GM12873 (cell line): ENCODE results near the gene PC.

Source experiments
- CTCF ChIP-seq: IDR thresholded peaks from 2 replicates; pipeline ENCODE4 v1.5.1; 2012; ENCODE audit warnings: low read depth, mild to moderate bottlenecking, moderate library complexity, low read length, control low read depth; ENCODE audit not compliant: insufficient read depth; ENCODE audit errors: missing control alignments

PC gene

GRCh38 chr11:66999555-66999954, 41.4 kb upstream of the PC start:
- no peak for TF ChIP-seq CTCF

- TF ChIP-seq CTCF, result no peak
Observed at GRCh38 chr11:66996609-66997273, 38.6 kb upstream of the PC start.

GRCh38 chr11:66992041-66992440, 33.9 kb upstream of the PC start:
- TF ChIP-seq CTCF, result no peak

GRCh38 chr11:66987924-66988637, 29.9 kb upstream of the PC start:
- TF ChIP-seq CTCF, result no peak

GRCh38 chr11:66987158-66987620, 29.0 kb upstream of the PC start:
- no peak for TF ChIP-seq CTCF

GRCh38 chr11:66986178-66986545, 28.0 kb upstream of the PC start:
- no peak for TF ChIP-seq CTCF

GRCh38 chr11:66985508-66986177, 27.5 kb upstream of the PC start:
- TF ChIP-seq CTCF, result no peak
